Activated CD8-positive, alpha-beta memory T cell treated with anti-CD3 and anti-CD28 coated beads for 36 hours (primary cell): ENCODE results near the gene NTM. TPM values are rescaled to one million over a fixed set of nuclear protein-coding genes. Genes with fewer than 3 reads are reported as not detected.

Experiments used
- CTCF ChIA-PET: fragments of 350-600 bp; sonication (Branson Sonifier 250); formaldehyde crosslinking; loops from one replicate; lab custom pipeline; 2021; ENCODE audit warnings: antibody characterized with exemption; lab: Charles Lee
- POLR2A ChIA-PET: fragments of 350-600 bp; sonication (Branson Sonifier 250); formaldehyde crosslinking; loops from one replicate; lab custom pipeline; 2021; ENCODE audit warnings: antibody characterized with exemption; lab: Charles Lee
- total RNA-seq, 2 experiments: library from RNA; stranded (reverse); gene quantifications; one replicate each; pipeline ENCODE4 v1.2.3, GENCODE V29; 2021

The NTM gene
- total RNA-seq, 2 experiments from 2014 or later, result not detected

- POLR2A ChIA-PET, result no interaction called here
Observed at GRCh38 chr11:131455843-131456704, 85.7 kb downstream of the NTM start.

GRCh38 chr11:131457163-131457562 is 86.7 kb downstream of the NTM start:
- ChIA-PET POLR2A (no interaction called here), CTCF (no interaction called here)

More at GRCh38 chr11:131455843-131456704, 85.7 kb downstream of the NTM start:
- CTCF ChIA-PET, result no interaction called here

GRCh38 chr11:131458421-131458820 is 88.0 kb downstream of the NTM start:
- POLR2A ChIA-PET, result no interaction called here

GRCh38 chr11:131460931-131461330 is 90.5 kb downstream of the NTM start:
- ChIA-PET POLR2A (no interaction called here), CTCF (no interaction called here)

More at GRCh38 chr11:131458421-131458820, 88.0 kb downstream of the NTM start:
- CTCF ChIA-PET, result no interaction called here

GRCh38 chr11:131462622-131463021 is 92.2 kb downstream of the NTM start:
- ChIA-PET CTCF (no interaction called here), POLR2A (no interaction called here)

- CTCF ChIA-PET, result no interaction called here
- POLR2A ChIA-PET, result no interaction called here
Observed at GRCh38 chr11:131463162-131463561, 92.7 kb downstream of the NTM start.

- POLR2A ChIA-PET, result no interaction called here
- CTCF ChIA-PET, result no interaction called here
Observed at GRCh38 chr11:131463649-131464425, 93.4 kb downstream of the NTM start.

GRCh38 chr11:131464461-131464860 is 94.0 kb downstream of the NTM start:
- ChIA-PET CTCF (no interaction called here), POLR2A (no interaction called here)

GRCh38 chr11:131465039-131465438 is 94.6 kb downstream of the NTM start:
- ChIA-PET POLR2A (no interaction called here), CTCF (no interaction called here)

- ChIA-PET CTCF (no interaction called here), POLR2A (no interaction called here)
Observed at GRCh38 chr11:131465746-131466145, 95.3 kb downstream of the NTM start.

GRCh38 chr11:131467645-131468394 is 97.4 kb downstream of the NTM start:
- POLR2A ChIA-PET, result no interaction called here
- CTCF ChIA-PET, result no interaction called here

GRCh38 chr11:131468565-131468964 is 98.2 kb downstream of the NTM start:
- POLR2A ChIA-PET, result no interaction called here
- CTCF ChIA-PET, result no interaction called here

- CTCF ChIA-PET, result no interaction called here
- POLR2A ChIA-PET, result no interaction called here
Observed at GRCh38 chr11:131470216-131470925, 100.0 kb downstream of the NTM start.

GRCh38 chr11:131471976-131472375 is 101.6 kb downstream of the NTM start:
- CTCF ChIA-PET, result no interaction called here
- POLR2A ChIA-PET, result no interaction called here

GRCh38 chr11:131474947-131475346 is 104.5 kb downstream of the NTM start:
- CTCF ChIA-PET, result no interaction called here
- POLR2A ChIA-PET, result no interaction called here

GRCh38 chr11:131476266-131476665 is 105.9 kb downstream of the NTM start:
- POLR2A ChIA-PET, result no interaction called here

GRCh38 chr11:131478341-131478740 is 107.9 kb downstream of the NTM start:
- POLR2A ChIA-PET, result no interaction called here
- CTCF ChIA-PET, result no interaction called here

More at GRCh38 chr11:131476266-131476665, 105.9 kb downstream of the NTM start:
- CTCF ChIA-PET, result no interaction called here

- ChIA-PET CTCF (no interaction called here), POLR2A (no interaction called here)
Observed at GRCh38 chr11:131481303-131481702, 110.9 kb downstream of the NTM start.

GRCh38 chr11:131481971-131482370 is 111.6 kb downstream of the NTM start:
- POLR2A ChIA-PET, result no interaction called here
- CTCF ChIA-PET, result no interaction called here
